H1 (cell line): Measurements from ENCODE around the gene ENDOG. TPM values are rescaled to one million over a fixed set of nuclear protein-coding genes. Genes with fewer than 3 reads are reported as not detected.

ENCODE experiments used
- CTCF ChIA-PET: fragments of 300-600 bp; sonication (Branson Sonifier 250); formaldehyde crosslinking; loops from one replicate; lab custom pipeline; 2021; ENCODE audit not compliant: partially characterized antibody; lab: Charles Lee
- POLR2A ChIA-PET: fragments of 300-600 bp; sonication (Branson Sonifier 250); formaldehyde crosslinking; loops from one replicate; lab custom pipeline; 2021; ENCODE audit warnings: inconsistent platforms; ENCODE audit not compliant: partially characterized antibody; lab: Charles Lee
- DNase-seq, 2 experiments: peaks; one replicate each; pipeline versions ENCODE4 v3.0.0 to v3.0.0-alpha.2; 2010 to 2022; ENCODE audit warnings: low spot score in 2 of 2, low read depth in 1 of 2, mixed read lengths in 1 of 2
- FAIRE-seq: peaks from 2 replicates; lab custom pipeline; 2011; peaks lifted over from hg19 to GRCh38; lab: Jason Lieb, UNC
- H2AFZ ChIP-seq: 2 replicates; pipeline ENCODE4 v1.8.1; 2012; ENCODE audit warnings: low read length, inconsistent platforms
- H2AK5ac ChIP-seq: 2 replicates; pipeline ENCODE4 v1.6.1; 2013; ENCODE audit warnings: low read depth, low read length
- H2BK120ac ChIP-seq: replicated peaks from 2 replicates; pipeline ENCODE3; 2013; ENCODE audit warnings: low read depth, low read length, inconsistent platforms
- H2BK12ac ChIP-seq: 2 replicates; pipeline ENCODE4 v1.6.1; 2013; ENCODE audit warnings: low read depth, low read length
- H2BK15ac ChIP-seq: 2 replicates; pipeline ENCODE4 v1.6.1; 2013; ENCODE audit warnings: low read length
- H2BK20ac ChIP-seq: 2 replicates; pipeline ENCODE4 v1.6.1; 2013; ENCODE audit warnings: low read length
- H2BK5ac ChIP-seq: 2 replicates; pipeline ENCODE4 v1.6.1; 2013; ENCODE audit warnings: low read depth, low read length
- H3K14ac ChIP-seq: 2 replicates; pipeline ENCODE4 v1.6.1; 2013; ENCODE audit warnings: inconsistent platforms; ENCODE audit not compliant: insufficient read length
- H3K18ac ChIP-seq: 2 replicates; pipeline ENCODE4 v1.6.1; 2013; ENCODE audit warnings: low read length; ENCODE audit errors: extremely low read depth
- H3K23ac ChIP-seq: 2 replicates; pipeline ENCODE4 v1.6.1; 2013; ENCODE audit warnings: inconsistent platforms; ENCODE audit not compliant: insufficient read length
- H3K23me2 ChIP-seq: 2 replicates; pipeline ENCODE4 v1.6.1; 2013; ENCODE audit warnings: low read depth, low read length
- H3K27ac ChIP-seq: 2 replicates; pipeline ENCODE4 v1.6.1; 2011; ENCODE audit warnings: low read depth, low read length, inconsistent platforms
- H3K27me3 ChIP-seq, 4 experiments: replicated peaks in 1 of 4; 1 replicate in 1 of 4; 2 replicates in 3 of 4; pipeline versions ENCODE4 v1.6.1 to v1.8.1; 2011 to 2013; ENCODE audit warnings: low read length in 3 of 4, mild to moderate bottlenecking in 3 of 4, inconsistent platforms in 2 of 4, mixed read lengths in 2 of 4, moderate library complexity in 1 of 4; ENCODE audit not compliant: control insufficient read depth in 3 of 4, insufficient read depth in 3 of 4; ENCODE audit errors: extremely low read depth in 1 of 4
- H3K36me3 ChIP-seq, 4 experiments: 2 replicates each; pipeline versions ENCODE4 v1.6.1 to v1.8.1; 2011 to 2013; ENCODE audit warnings: mild to moderate bottlenecking in 4 of 4, low read length in 3 of 4, moderate library complexity in 2 of 4, control low read depth in 1 of 4, inconsistent platforms in 1 of 4; ENCODE audit not compliant: insufficient read depth in 4 of 4, control insufficient read depth in 2 of 4
- H3K4ac ChIP-seq: replicated peaks from 2 replicates; pipeline ENCODE3; 2013; ENCODE audit warnings: low read length, low read depth, mixed read lengths, inconsistent platforms; ENCODE audit not compliant: insufficient read length
- H3K4me1 ChIP-seq, 4 experiments: replicated peaks in 1 of 4; 1 replicate in 1 of 4; 2 replicates in 3 of 4; pipeline versions ENCODE4 v1.6.1 to v1.8.1; 2011 to 2013; ENCODE audit warnings: low read length in 3 of 4, inconsistent platforms in 2 of 4, mixed read lengths in 1 of 4; ENCODE audit not compliant: insufficient read depth in 4 of 4, control insufficient read depth in 3 of 4
- H3K4me2 ChIP-seq, 2 experiments: 2 replicates each; pipeline versions ENCODE4 v1.6.1 to v1.8.1; 2011 to 2013; ENCODE audit warnings: low read depth in 2 of 2, low read length in 2 of 2, control low read depth in 1 of 2, inconsistent platforms in 1 of 2, mild to moderate bottlenecking in 1 of 2; ENCODE audit not compliant: insufficient read depth in 1 of 2
- H3K4me3 ChIP-seq, 4 experiments: fragments of 200-600, 300-600 bp in 1 of 4; sonication (generic), shearing (Covaris generic), sonication (Bioruptor Twin) in 1 of 4; 2 replicates each; pipeline versions ENCODE4 v1.5.1 to v1.8.1; 2011 to 2016; ENCODE audit warnings: low read length in 4 of 4, low read depth in 3 of 4, control low read depth in 2 of 4, inconsistent platforms in 2 of 4, mild to moderate bottlenecking in 2 of 4, mixed read lengths in 1 of 4, moderate library complexity in 1 of 4; ENCODE audit not compliant: insufficient read depth in 2 of 4; ENCODE audit errors: extremely low read depth in 1 of 4
- H3K56ac ChIP-seq: replicated peaks from 2 replicates; pipeline ENCODE3; 2013; ENCODE audit warnings: low read depth, mild to moderate bottlenecking, mixed read lengths, low read length, inconsistent platforms; ENCODE audit not compliant: insufficient read length
- H3K79me1 ChIP-seq: 2 replicates; pipeline ENCODE4 v1.6.1; 2013; ENCODE audit warnings: low read depth, low read length, control low read depth
- H3K79me2 ChIP-seq, 2 experiments: 2 replicates each; pipeline versions ENCODE4 v1.6.1 to v1.8.1; 2012 to 2013; ENCODE audit warnings: low read length in 2 of 2, mild to moderate bottlenecking in 2 of 2, inconsistent platforms in 1 of 2; ENCODE audit not compliant: insufficient read depth in 2 of 2, control insufficient read depth in 1 of 2
- H3K9ac ChIP-seq, 4 experiments: replicated peaks in 1 of 4; 1 replicate in 1 of 4; 2 replicates in 3 of 4; pipeline versions ENCODE4 v1.6.1 to v1.8.1; 2011 to 2013; ENCODE audit warnings: low read depth in 3 of 4, low read length in 3 of 4, control low read depth in 2 of 4, mild to moderate bottlenecking in 2 of 4, moderate library complexity in 2 of 4, inconsistent platforms in 1 of 4; ENCODE audit errors: extremely low read depth in 1 of 4
- H3K9me3 ChIP-seq, 2 experiments: 2 replicates each; pipeline versions ENCODE4 v1.6.1 to v1.8.1; 2012 to 2013; ENCODE audit warnings: mild to moderate bottlenecking in 2 of 2, moderate library complexity in 2 of 2, control low read depth in 1 of 2, inconsistent platforms in 1 of 2, low read depth in 1 of 2, low read length in 1 of 2, mixed read lengths in 1 of 2; ENCODE audit not compliant: insufficient read depth in 2 of 2
- H4K20me1 ChIP-seq, 2 experiments: replicated peaks in 1 of 2; 2 replicates each; pipeline versions ENCODE3 to v1.8.1; 2011 to 2013; ENCODE audit warnings: inconsistent platforms in 2 of 2, low read length in 2 of 2, mild to moderate bottlenecking in 1 of 2; ENCODE audit not compliant: insufficient read depth in 2 of 2, control insufficient read depth in 1 of 2
- H4K5ac ChIP-seq: 2 replicates; pipeline ENCODE4 v1.6.1; 2013; ENCODE audit warnings: low read length, low read depth, mixed read lengths, inconsistent platforms; ENCODE audit not compliant: insufficient read length
- H4K8ac ChIP-seq: 2 replicates; pipeline ENCODE4 v1.8.0; 2013; ENCODE audit warnings: mild to moderate bottlenecking, moderate library complexity, low read length, inconsistent platforms; ENCODE audit not compliant: insufficient read depth; ENCODE audit errors: extremely low read depth
- H4K91ac ChIP-seq: replicated peaks from 2 replicates; pipeline ENCODE3; 2013; ENCODE audit warnings: low read length, mixed read lengths, inconsistent platforms; ENCODE audit not compliant: insufficient read length
- ASH2L ChIP-seq: fragments of 200-600, 300-600 bp; sonication (generic); IDR thresholded peaks from one replicate; pipeline ENCODE4 v1.7.1; 2017; ENCODE audit warnings: low read length
- BCL11A ChIP-seq, 2 experiments: IDR thresholded peaks; one replicate each; pipeline ENCODE4 v1.6.1; 2011; ENCODE audit warnings: low read depth in 2 of 2, low read length in 2 of 2, mild to moderate bottlenecking in 2 of 2
- BRCA1 ChIP-seq: IDR thresholded peaks from 2 replicates; pipeline ENCODE4 v1.6.1; 2012; ENCODE audit warnings: low read depth, low read length, improper control_type of control experiment
- CREB1 ChIP-seq: IDR thresholded peaks from 2 replicates; pipeline ENCODE4 v1.6.1; 2012; ENCODE audit warnings: inconsistent platforms
- GABPA ChIP-seq: IDR thresholded peaks from 2 replicates; pipeline ENCODE4 v1.6.1; 2011; ENCODE audit warnings: mild to moderate bottlenecking, low read length, moderate library complexity, borderline replicate concordance; ENCODE audit not compliant: insufficient read depth
- KDM1A ChIP-seq: fragments of 200-600, 300-600 bp; sonication (generic); IDR thresholded peaks from 2 replicates; pipeline ENCODE4 v1.7.1; 2016; ENCODE audit warnings: mild to moderate bottlenecking, low read length, borderline replicate concordance
- KDM4A ChIP-seq: IDR thresholded peaks from one replicate; pipeline ENCODE4 v1.7.1; 2012; ENCODE audit warnings: low read depth, mild to moderate bottlenecking, moderate library complexity, low read length, inconsistent platforms; ENCODE audit not compliant: severe bottlenecking
- PHF8 ChIP-seq: fragments of 200-600 bp; sonication (generic); conservative IDR thresholded peaks from 2 replicates; pipeline ENCODE4 v1.7.1; 2012; ENCODE audit warnings: low read depth, mild to moderate bottlenecking, inconsistent platforms, low read length, moderate library complexity
- POLR2AphosphoS5 ChIP-seq: IDR thresholded peaks from 2 replicates; pipeline ENCODE4 v1.6.1; 2011; ENCODE audit warnings: low read depth, low read length
- RNF2 ChIP-seq: fragments of 200-900, 300-1000 bp; sonication (generic); IDR thresholded peaks from 2 replicates; pipeline ENCODE4 v1.7.1; 2016; ENCODE audit warnings: borderline replicate concordance, low read depth, mild to moderate bottlenecking, antibody characterized with exemption, low read length; ENCODE audit not compliant: poor library complexity, severe bottlenecking; ENCODE audit errors: missing control alignments
- WGBS, 2 experiments: shearing (Covaris generic) in 1 of 2; methylation state at CpG; one replicate each; pipeline versions ENCODE4 v1.1.6 to v1.1.7; 2013 to 2015; ENCODE audit warnings: low lambda C conversion rate in 2 of 2, mixed read lengths in 2 of 2, inconsistent platforms in 1 of 2, low coverage in 1 of 2, missing lambda C conversion rate in 1 of 2; ENCODE audit not compliant: insufficient replicate concordance in 2 of 2, insufficient coverage in 1 of 2, insufficient read length in 1 of 2; ENCODE audit errors: extremely low coverage in 1 of 2, missing lambda C conversion rate in 1 of 2; 5-methylcytosine and 5-hydroxymethylcytosine counted together
- polyA plus RNA-seq, 7 experiments: library from polyadenylated mRNA; depleted of rRNA in 3 of 7; stranded (reverse) in 5 of 7; unstranded in 2 of 7; fragments of >200 nt in 5 of 7; fragments of 200-250 nt in 2 of 7; gene quantifications; 1 replicate in 5 of 7; 2 replicates in 1 of 7; 4 replicates in 1 of 7; pipeline versions ENCODE4 v1.2.1 to v1.2.3, GENCODE V29; 2011 to 2013; ENCODE audit warnings: missing spikeins in 2 of 7, mixed read lengths in 2 of 7
- total RNA-seq: library from RNA; stranded (reverse); fragmentation: NEBNext Ultra II Directional; extraction: Animal tissue kit (Norgen Biotek cat#: 25700); gene quantifications from 2 replicates; pipeline ENCODE4 v1.2.1, GENCODE V29; 2021

ENDOG gene
- total and polyA plus RNA-seq, 2 of the 8 experiments (the other 6 are each of a cell fraction or from before 2014, with no cell fraction given): 17.5 to 23.4 TPM

DNA sequence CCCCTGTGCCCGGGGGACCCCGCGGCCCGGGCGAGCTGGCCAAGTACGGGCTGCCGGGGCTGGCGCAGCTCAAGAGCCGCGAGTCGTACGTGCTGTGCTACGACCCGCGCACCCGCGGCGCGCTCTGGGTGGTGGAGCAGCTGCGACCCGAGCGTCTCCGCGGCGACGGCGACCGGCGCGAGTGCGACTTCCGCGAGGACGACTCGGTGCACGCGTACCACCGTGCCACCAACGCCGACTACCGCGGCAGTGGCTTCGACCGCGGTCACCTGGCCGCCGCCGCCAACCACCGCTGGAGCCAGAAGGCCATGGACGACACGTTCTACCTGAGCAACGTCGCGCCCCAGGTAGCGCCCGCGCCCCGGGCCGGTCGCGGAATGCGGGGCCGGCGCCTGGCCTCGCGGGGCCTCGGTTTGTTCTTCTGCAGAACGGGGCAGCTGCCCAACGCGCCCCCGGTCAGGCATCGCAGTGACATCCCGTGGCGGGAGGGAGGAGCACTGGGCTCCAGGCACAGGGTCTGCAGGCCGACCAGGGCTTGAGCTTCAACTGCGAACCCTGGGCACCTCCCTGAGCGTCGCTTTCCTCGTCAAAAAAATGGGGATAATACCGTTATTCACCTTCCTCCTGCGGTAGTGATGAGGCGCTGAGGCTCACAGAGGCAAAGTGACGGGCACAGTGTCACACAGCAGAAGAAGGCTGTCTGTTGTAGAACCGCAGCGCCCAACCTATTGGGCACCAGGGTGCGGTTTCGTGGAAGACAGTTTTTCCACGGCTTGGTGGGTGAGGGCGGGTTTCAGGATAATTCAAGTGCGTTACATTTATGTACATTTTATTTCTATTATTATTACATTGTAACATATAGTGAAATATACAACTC, 777 bp downstream of the ENDOG start:
- Histone ChIP-seq H3K23ac (no peak overlapping the region), H3K4ac (no peak overlapping the region), H3K79me2 (no peaks in the 10 kb centered on the region), H3K23me2 (peaks cover 6% of the 10 kb centered on the region; the same call in 1 of the 2 replicates), H4K91ac (peak overlapping the region; percentile 65), H3K27ac (no peak overlapping the region), H2BK12ac (peak overlapping the region; percentile 39; the same call in 1 of the 2 replicates), H3K4me1 (peaks cover 0 to 11% (median 3%) of the 10 kb centered on the region in 4 experiments; a peak in 2 of 7 replicates), H3K4me3 (peak overlapping the region; percentile 40 to 70 (median 53)), H3K79me1 (no peaks in the 10 kb centered on the region; the same call in 1 of the 2 replicates), H3K27me3 (no peaks in the 10 kb centered on the region), H3K36me3 (peaks cover 8 to 28% (median 19%) of the 10 kb centered on the region in 4 experiments; a peak in 7 of 8 replicates), H3K56ac (no peak overlapping the region), H2AFZ (no peak overlapping the region; the same call in 1 of the 2 replicates), H2BK120ac (no peak overlapping the region), H2AK5ac (no peak overlapping the region), H4K5ac (no peak overlapping the region), H3K14ac (no peak overlapping the region), H4K8ac (peak overlapping the region; percentile 79), H3K4me2 (peak overlapping the region; percentile 64 to 91), H4K20me1 (peaks cover 5 to 22% of the 10 kb centered on the region in 2 experiments), H3K9ac (peak overlapping the region in 3 of 4 experiments; percentile 52 to 79 (median 60); a peak in 5 of 7 replicates), H2BK5ac (no peak overlapping the region; the same call in 1 of the 2 replicates), H3K18ac (no peak overlapping the region), H3K9me3 (no peaks in the 10 kb centered on the region), H2BK15ac (peak overlapping the region; percentile 81; the same call in 1 of the 2 replicates), H2BK20ac (no peak overlapping the region)
- ChIA-PET POLR2A (interaction anchor here (0.6 to 5.1 kb wide), 27 partner anchors 7 to 251 kb away, joined by 3 to 62 read pairs (median 3); partner anchors contain the start of genes KYAT1, LRRC8A, SPOUT1 and ZER1), CTCF (interaction anchor here (0.8 to 2.6 kb wide), 16 partner anchors 8 to 123 kb away, joined by 3 to 12 read pairs (median 4); partner anchors contain the start of genes PKN3 and ZER1)
- 14% methylated on average over 76 of the region's 90 CpGs; no CpG with 5 or more reads in 1 of the 2 experiments for WGBS, 2 experiments
- peak in 1 of 2 experiments; percentile 81 for DNase-seq
- no peak for FAIRE-seq
- TF ChIP-seq POLR2AphosphoS5 (peak; percentile 67; the same call in 1 of the 2 replicates), KDM4A (peak; percentile 90), KDM1A (peak; percentile 58; the same call in 1 of the 2 replicates), BRCA1 (no peak), PHF8 (peak; percentile 21; the same call in 1 of the 2 replicates), ASH2L (peak; percentile 42), RNF2 (peak; percentile 13), CREB1 (no peak), GABPA (0 out of 2 replicates have a peak, but pooled peaks have one; percentile 45), BCL11A (IDR thresholded peaks at IDR 0.05; ENCODE audit: low read depth in 2 of 2, low read length in 2 of 2) (no peak)
